GM21723 (cell line): ENCODE results near the gene ABCD4.

ENCODE experiments used
- ATAC-seq: cut with Tn5 transposase; IDR thresholded peaks from one replicate; pipeline ENCODE4 v1.9.1; 2021; ENCODE audit warnings: mild to moderate bottlenecking, moderate library complexity; ENCODE audit not compliant: unreplicated experiment

ABCD4 gene

GRCh38 chr14:74261288-74261687 is 41.4 kb downstream of the ABCD4 start:
- ATAC-seq, result no peak

- no peak for ATAC-seq
These were observed 42.1 kb downstream of the ABCD4 start for GRCh38 chr14:74260525-74261233.

GRCh38 chr14:74259513-74259912 is 43.2 kb downstream of the ABCD4 start:
- ATAC-seq, result no peak

- no peak for ATAC-seq
These were observed 44.0 kb downstream of the ABCD4 start for GRCh38 chr14:74258764-74259035.

GRCh38 chr14:74257941-74258763 is 44.6 kb downstream of the ABCD4 start:
- no peak for ATAC-seq

- no peak for ATAC-seq
These were observed 45.4 kb downstream of the ABCD4 start for GRCh38 chr14:74257078-74257940.

- no peak for ATAC-seq
These were observed 47.5 kb downstream of the ABCD4 start for GRCh38 chr14:74255281-74255680.

- ATAC-seq, result no peak
These were observed 53.0 kb downstream of the ABCD4 start for GRCh38 chr14:74249433-74250375.

GRCh38 chr14:74248017-74248416 is 54.7 kb downstream of the ABCD4 start:
- no peak for ATAC-seq

- no peak for ATAC-seq
These were observed 56.2 kb downstream of the ABCD4 start for GRCh38 chr14:74246542-74246941.

- no peak for ATAC-seq
These were observed 57.4 kb downstream of the ABCD4 start for GRCh38 chr14:74245292-74245691.

- ATAC-seq, result no peak
These were observed 58.6 kb downstream of the ABCD4 start for GRCh38 chr14:74244115-74244514.

GRCh38 chr14:74243051-74243450 is 59.7 kb downstream of the ABCD4 start:
- no peak for ATAC-seq

- ATAC-seq, result no peak
These were observed 60.0 kb downstream of the ABCD4 start for GRCh38 chr14:74242780-74243042.

GRCh38 chr14:74242021-74242779 is 60.5 kb downstream of the ABCD4 start:
- ATAC-seq, result no peak

- no peak for ATAC-seq
These were observed 61.1 kb downstream of the ABCD4 start for GRCh38 chr14:74241652-74242017.

GRCh38 chr14:74240794-74241651 is 61.7 kb downstream of the ABCD4 start:
- no peak for ATAC-seq

- no peak for ATAC-seq
These were observed 62.6 kb downstream of the ABCD4 start for GRCh38 chr14:74239848-74240793.
